ENCODE data around the gene RBM15B. TPM values are rescaled to one million over a fixed set of nuclear protein-coding genes. Genes with fewer than 3 reads are reported as not detected.
A peak's percentile ranks its signal among the peaks of the same experiment; 100 is the strongest.

The RBM15B gene
- total RNA-seq, 1 experiment from 2014 or later, result 55.6 TPM

GRCh38 chr3:51391075-51391565 lies at the start of gene RBM15B (continued):
- TF ChIP-seq USF1 (CRISPR knock-in tag; IDR thresholded peaks at IDR 0.05) (peak; percentile 98), CREB1 (CRISPR knock-in tag; IDR thresholded peaks at IDR 0.05) (peak; percentile 79)

GRCh38 chr3:51343918-51344687 lies 47.0 kb upstream of the RBM15B start:
- TF ChIP-seq IRF1 (CRISPR knock-in tag; IDR thresholded peaks at IDR 0.05) (no peak), FOXJ3 (CRISPR knock-in tag; IDR thresholded peaks at IDR 0.05; ENCODE audit: borderline replicate concordance) (no peak), GTF2I (CRISPR knock-in tag; conservative IDR thresholded peaks at IDR 0.05) (no peak)
- DNase-seq (ENCODE audit: low spot score) (no peak), ATAC-seq (no peak)
- CTCF ChIA-PET, result interaction anchor here (0.7 to 1.3 kb wide), 2 partner anchors 28 to 33 kb away, joined by 3 to 4 read pairs; no protein-coding TSS in a partner anchor
- no peak overlapping the region for H3K27ac Mint-ChIP-seq
- no peak overlapping the region for H3K4me3 Mint-ChIP-seq
- no peaks in the 10 kb centered on the region; the same call in 1 of the 2 replicates for H3K36me3 Mint-ChIP-seq
- no peaks in the 10 kb centered on the region; the same call in 1 of the 2 replicates for H3K27me3 Mint-ChIP-seq (ENCODE audit: low read depth)
- no peaks in the 10 kb centered on the region for H3K9me3 Mint-ChIP-seq
- POLR2A ChIA-PET, result no interaction called here
- peaks cover 8% of the 10 kb centered on the region for H3K4me1 Mint-ChIP-seq

- Mint-ChIP-seq H3K36me3 (no peaks in the 10 kb centered on the region; the same call in 1 of the 2 replicates), H3K4me3 (no peak overlapping the region), H3K9me3 (no peaks in the 10 kb centered on the region), H3K4me1 (0 out of 2 replicates have a peak, but pooled peaks cover 4% of the 10 kb centered on the region), H3K27me3 (ENCODE audit: low read depth) (no peaks in the 10 kb centered on the region; the same call in 1 of the 2 replicates), H3K27ac (no peak overlapping the region)
- POLR2A ChIA-PET, result interaction anchor here (0.7 kb wide), 1 partner anchor 21 kb away, joined by 7 read pairs; no protein-coding TSS in a partner anchor
- ATAC-seq (no peak), DNase-seq (ENCODE audit: low spot score) (no peak)
- CTCF ChIA-PET, result no interaction called here
- no peak for TF ChIP-seq IRF1 (CRISPR knock-in tag; IDR thresholded peaks at IDR 0.05)
- TF ChIP-seq IRF2 (CRISPR knock-in tag; IDR thresholded peaks at IDR 0.05; ENCODE audit: borderline replicate concordance, low read depth), result no peak
- no peak for TF ChIP-seq ZNF263 (CRISPR knock-in tag; IDR thresholded peaks at IDR 0.05; ENCODE audit: low read depth)
- TF ChIP-seq JUN (CRISPR knock-in tag; IDR thresholded peaks at IDR 0.05), result no peak
- no peak for TF ChIP-seq FOXK1 (CRISPR knock-in tag; IDR thresholded peaks at IDR 0.05)
- no peak for TF ChIP-seq SMAD4 (CRISPR knock-in tag; IDR thresholded peaks at IDR 0.05)
- no peak for TF ChIP-seq NR2C2 (CRISPR knock-in tag; IDR thresholded peaks at IDR 0.05)
- no peak for TF ChIP-seq ELF4 (CRISPR knock-in tag; IDR thresholded peaks at IDR 0.05; ENCODE audit: low read depth)
- TF ChIP-seq ZNF317 (CRISPR knock-in tag; IDR thresholded peaks at IDR 0.05; ENCODE audit: borderline replicate concordance, low read depth), result no peak
- no peak for TF ChIP-seq ZMAT4 (CRISPR knock-in tag; IDR thresholded peaks at IDR 0.05)
- no peak for TF ChIP-seq USF2 (CRISPR knock-in tag; IDR thresholded peaks at IDR 0.05)
- no peak for TF ChIP-seq ESRRA (CRISPR knock-in tag; IDR thresholded peaks at IDR 0.05; ENCODE audit: borderline replicate concordance)
- TF ChIP-seq GRHL2 (CRISPR knock-in tag; IDR thresholded peaks at IDR 0.05; ENCODE audit: insufficient replicate concordance, severe bottlenecking), result no peak
- no peak for TF ChIP-seq AFF4 (CRISPR knock-in tag; IDR thresholded peaks at IDR 0.05; ENCODE audit: borderline replicate concordance)
- no peak for TF ChIP-seq TCF7 (CRISPR knock-in tag; IDR thresholded peaks at IDR 0.05; ENCODE audit: low read depth)
- TF ChIP-seq MAX (CRISPR knock-in tag; IDR thresholded peaks at IDR 0.05), result no peak
- no peak for TF ChIP-seq TEAD1 (CRISPR knock-in tag; IDR thresholded peaks at IDR 0.05)
Measured at GRCh38 chr3:51350751-51351150, 40.3 kb upstream of the RBM15B start.

Measured in WTC11 (cell line).